Left lobe of liver (tissue), 2 donors: ENCODE results near the gene CCNQ. TPM values are rescaled to one million over a fixed set of nuclear protein-coding genes. Genes with fewer than 3 reads are reported as not detected.
"Not testable (repeated sequence)": the region's sequence is repeated elsewhere in the genome, so short reads cannot be mapped to it uniquely, and the experiment has no call there.

Source experiments
- ATAC-seq: fragments of 200-7000 bp; cut with Tn5 transposase; one replicate; pipeline ENCODE4 v1.9.1; 2020; ENCODE audit warnings: mild to moderate bottlenecking, moderate library complexity
- DNase-seq: peaks from one replicate; pipeline ENCODE4 v3.0.0-alpha.2; 2020; ENCODE audit warnings: low spot score
- total RNA-seq: library from RNA; stranded (reverse); gene quantifications from one replicate; pipeline ENCODE4 v1.2.1, GENCODE V29; 2021
- donor health status: DM: no; HTN: no; CAD: no; lungs with moderate emphysema.
- donor health status: DM: no; HTN: yes; CAD: no.

CCNQ gene
- total RNA-seq, 1 donor from 2014 or later, result 8.7 TPM

DNA sequence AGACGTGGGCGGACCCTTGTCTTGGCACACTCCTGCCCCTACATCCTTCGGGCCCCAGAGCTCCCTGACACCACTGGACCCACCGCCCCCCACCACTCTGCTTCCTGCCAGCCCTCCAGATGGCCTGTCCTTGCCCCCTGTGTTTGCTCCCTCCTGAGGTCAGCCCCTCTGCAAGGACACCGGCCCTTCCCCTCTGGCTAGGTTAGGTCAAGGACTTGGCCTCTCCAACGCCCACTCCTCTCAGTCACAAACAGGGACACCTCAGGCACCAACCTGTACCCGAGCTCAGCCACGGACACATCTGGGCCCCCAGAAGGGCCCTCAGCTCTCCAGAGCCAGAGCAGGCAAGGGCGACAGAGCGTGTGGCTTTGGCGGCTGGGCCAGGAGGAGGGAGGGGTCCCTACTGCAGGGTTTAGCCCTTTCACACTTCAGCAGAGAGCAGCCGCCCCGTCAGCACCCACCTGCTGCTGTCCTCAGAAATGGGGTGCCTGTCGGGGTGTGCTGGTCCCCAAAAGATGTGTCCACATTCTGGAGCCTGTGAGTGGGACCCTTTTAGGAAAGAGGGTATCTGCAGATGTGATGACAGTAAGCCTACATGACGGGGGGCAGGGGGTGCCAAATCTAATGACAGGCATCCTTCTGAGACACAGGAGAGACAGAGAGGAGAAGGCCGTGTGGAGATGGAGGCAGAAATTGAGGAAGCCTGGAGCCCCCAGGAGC is 24.5 kb upstream of the CCNQ start:
- DNase-seq, result no peak
- ATAC-seq, result peak; percentile 11

GRCh38 chrX:153622661-153623309 is 23.8 kb upstream of the CCNQ start:
- ATAC-seq (peak; percentile 28), DNase-seq (peak; percentile 69)

GRCh38 chrX:153621949-153622598 is 23.1 kb upstream of the CCNQ start:
- no peak for DNase-seq

GRCh38 chrX:153620576-153620975 is 21.6 kb upstream of the CCNQ start:
- ATAC-seq (no peak), DNase-seq (no peak)

More at GRCh38 chrX:153621949-153622598, 23.1 kb upstream of the CCNQ start:
- ATAC-seq, result no peak

DNA sequence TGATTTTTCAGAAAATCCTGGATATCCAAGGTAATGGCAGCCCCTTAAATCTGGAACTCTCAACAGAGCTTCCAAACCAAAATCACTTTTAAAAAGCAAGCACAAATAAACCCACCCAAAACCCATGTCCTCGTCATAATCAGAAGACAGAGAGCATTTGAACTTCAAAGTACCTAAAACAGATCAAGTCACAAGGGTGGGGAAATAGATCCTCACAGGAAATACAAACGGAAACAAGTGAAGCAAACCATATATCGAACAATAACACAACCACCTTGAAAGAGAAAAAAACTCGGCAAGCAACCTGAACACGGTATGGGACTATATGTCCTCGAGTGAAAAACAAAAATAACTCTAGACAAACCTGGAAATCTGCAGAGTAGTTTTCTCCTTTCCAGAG is 15.9 kb upstream of the CCNQ start:
- no peak for ATAC-seq
- no peak for DNase-seq

- ATAC-seq (no peak), DNase-seq (no peak)
Observed at GRCh38 chrX:153612413-153612812, 13.5 kb upstream of the CCNQ start.

- DNase-seq, result no peak
- ATAC-seq, result no peak
Observed at GRCh38 chrX:153611298-153612095, 12.6 kb upstream of the CCNQ start.

GRCh38 chrX:153610836-153611213 is 11.9 kb upstream of the CCNQ start:
- ATAC-seq, result no peak
- no peak for DNase-seq

DNA sequence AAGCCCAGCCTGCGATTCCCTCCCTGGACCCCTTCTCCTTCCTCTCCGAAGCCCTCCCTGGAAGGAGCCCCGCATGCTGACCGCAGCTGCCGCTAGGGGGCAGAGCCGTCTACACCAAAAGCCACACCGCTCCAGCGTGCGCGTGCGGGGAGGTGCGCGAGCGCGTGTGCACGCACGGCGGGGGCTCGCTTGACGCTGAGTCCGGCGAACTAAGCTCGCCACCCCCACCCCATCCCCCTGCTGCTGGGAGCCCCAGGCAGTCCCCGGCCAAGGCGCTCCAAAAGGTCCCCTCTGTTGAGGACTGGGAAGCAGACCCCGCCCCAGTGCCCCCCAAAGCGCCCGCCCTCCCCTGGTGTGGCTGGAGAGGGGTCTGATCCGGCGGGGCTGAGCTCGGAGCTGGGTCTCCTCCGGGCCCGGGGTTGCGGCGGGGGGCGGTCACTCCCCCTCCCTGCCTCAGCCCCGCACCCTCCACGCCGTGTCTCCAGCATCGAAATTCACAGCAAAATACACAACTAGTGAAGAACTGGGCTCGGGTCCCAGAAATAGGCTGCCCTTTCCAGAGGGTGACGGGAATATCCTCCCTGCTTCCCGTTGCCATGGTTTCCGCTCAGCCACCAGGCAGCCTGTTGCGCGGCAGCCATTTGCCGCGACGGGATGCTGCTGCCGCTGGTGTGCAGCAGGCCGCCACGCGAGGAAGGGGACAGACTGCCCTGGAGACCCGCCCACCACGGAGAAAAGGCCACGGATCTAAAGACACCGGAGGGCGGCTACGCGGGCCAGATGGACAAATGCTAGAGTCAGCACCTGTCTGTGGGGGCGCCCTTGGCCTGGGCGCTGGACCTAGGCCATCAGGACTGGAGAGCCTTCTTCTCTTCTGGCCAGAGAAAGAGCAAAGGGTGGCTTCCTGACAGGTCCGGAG is 11.2 kb upstream of the CCNQ start:
- ATAC-seq (peak; percentile 92), DNase-seq (peak; percentile 77)

- ATAC-seq (no peak), DNase-seq (no peak)
Observed at GRCh38 chrX:153608806-153609205, 9.9 kb upstream of the CCNQ start.

DNA sequence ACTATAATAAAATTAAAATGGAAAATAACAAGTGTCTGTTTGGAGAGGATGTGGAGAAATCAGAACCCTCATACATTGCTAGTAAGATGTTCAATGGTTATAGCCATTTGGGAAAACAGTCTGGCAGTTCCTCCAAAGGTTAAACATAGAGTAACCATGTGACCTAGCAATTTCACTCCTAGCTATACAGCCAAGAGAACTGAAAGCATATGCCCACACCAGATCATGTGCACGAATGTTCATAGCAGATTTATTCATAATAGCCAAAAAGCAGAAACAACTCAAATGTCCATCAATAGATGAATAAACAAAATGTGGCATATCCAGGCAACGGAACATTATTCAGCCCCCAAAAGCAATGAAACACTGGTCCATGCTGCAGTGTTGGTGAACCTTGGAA is 9.4 kb upstream of the CCNQ start:
- ATAC-seq (no peak), DNase-seq (no peak)

DNA sequence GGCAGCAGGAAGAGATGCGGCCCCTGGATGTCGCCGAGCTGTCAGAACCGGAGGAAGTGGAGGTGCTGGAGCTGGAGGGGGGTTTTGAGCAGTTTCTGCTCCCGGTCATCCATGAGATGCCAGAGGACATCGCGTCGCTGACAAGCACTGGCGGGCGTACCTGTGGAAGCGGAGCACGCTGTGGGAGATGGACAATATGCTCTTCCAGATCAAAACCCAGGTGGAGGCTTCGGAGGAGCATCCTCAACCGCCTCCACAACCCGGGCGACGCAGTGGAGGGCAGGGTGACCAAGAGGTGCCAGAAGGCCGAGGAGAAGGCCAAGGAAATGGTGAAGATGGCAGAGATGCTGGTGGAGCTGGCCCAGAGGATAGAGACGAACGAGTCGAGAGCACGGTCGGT is 7.6 kb upstream of the CCNQ start:
- no peak for ATAC-seq
- no peak for DNase-seq

DNA sequence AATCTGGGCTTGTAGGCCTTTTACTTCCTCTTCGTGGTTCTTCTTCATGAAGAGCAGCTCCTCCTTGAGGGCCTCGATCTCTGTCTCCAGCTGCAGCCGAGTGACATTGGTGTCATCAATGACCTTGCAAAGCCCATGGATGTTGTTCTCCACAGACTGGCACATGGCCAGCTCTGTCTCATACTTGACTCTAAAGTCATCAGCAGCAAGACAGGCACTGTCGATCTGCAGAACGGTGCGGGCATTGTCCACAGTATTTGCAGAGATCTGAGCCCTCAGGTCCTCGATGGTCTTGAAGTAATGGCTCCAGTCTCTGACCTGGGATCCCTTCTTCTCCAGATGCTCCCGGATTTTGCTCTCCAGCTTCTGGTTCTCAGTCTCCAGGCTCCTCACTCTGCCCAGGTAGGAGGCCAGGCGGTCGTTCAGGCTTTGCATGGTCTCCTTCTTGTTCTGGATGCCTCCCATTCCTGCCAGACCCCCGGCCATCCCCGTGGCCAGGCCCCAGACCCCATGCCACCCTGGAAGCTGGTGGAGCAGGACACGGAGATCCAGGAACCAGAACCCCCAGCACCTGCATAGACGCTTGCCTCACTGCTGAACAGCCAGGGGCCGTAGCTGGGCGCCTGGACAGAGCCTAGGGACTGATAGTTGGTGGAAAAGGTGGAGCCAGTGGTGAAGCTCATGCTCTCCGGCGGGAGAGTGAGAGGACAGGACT is 5.9 kb upstream of the CCNQ start:
- not testable (repeated sequence) for ATAC-seq, DNase-seq

GRCh38 chrX:153603131-153603656 is 4.3 kb upstream of the CCNQ start:
- DNase-seq, result no peak

GRCh38 chrX:153602601-153603000 is 3.7 kb upstream of the CCNQ start:
- no peak for DNase-seq

More at GRCh38 chrX:153603131-153603656, 4.3 kb upstream of the CCNQ start:
- no peak for ATAC-seq

DNA sequence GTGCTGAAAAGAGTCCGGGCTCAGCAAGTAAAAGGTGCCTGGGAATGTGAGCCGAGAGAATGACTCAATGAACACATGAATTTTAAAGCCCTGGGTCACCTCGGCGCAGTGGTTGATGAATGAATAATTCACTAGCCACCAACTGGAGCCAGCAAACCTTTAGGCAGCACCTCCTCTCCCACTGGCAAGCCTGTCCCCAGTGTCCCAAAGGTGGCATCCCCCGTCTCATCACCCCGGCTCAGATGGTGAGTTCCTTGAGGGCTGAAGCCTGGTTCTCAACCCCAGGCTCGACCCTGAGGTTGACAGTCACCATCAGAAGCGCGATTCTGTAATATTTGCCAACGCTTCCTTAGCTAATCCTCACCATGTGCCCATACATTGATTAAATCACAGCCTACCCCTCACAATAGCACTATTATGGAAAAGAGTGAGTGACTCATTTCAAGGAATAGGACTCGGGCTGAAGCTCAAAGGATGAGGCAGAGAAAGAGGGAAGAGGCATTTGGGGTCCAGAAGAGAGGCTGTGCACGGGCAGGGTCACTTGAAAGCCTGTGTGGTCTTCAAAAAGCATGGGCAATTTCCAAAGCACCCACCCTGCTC is 2.7 kb upstream of the CCNQ start:
- ATAC-seq, result no peak
- no peak for DNase-seq

More at GRCh38 chrX:153602601-153603000, 3.7 kb upstream of the CCNQ start:
- ATAC-seq, result no peak

GRCh38 chrX:153600921-153601320 is 2.0 kb upstream of the CCNQ start:
- DNase-seq (no peak), ATAC-seq (no peak)

- DNase-seq (no peak), ATAC-seq (no peak)
Observed at GRCh38 chrX:153600032-153600373, 1.1 kb upstream of the CCNQ start.
